ENCODE data around the gene KNCN. TPM values are rescaled to one million over a fixed set of nuclear protein-coding genes. Genes with fewer than 3 reads are reported as not detected.

The KNCN gene
- total RNA-seq (2014; rRNA removed; shearing (Covaris generic)), result not detected in 2 replicates
- not detected in 2 replicates for polyA plus RNA-seq (2015; cell fraction: cytosol; rRNA removed)
- not detected in 2 replicates for polyA plus RNA-seq (2015; cell fraction: nucleus; rRNA removed)

DNA sequence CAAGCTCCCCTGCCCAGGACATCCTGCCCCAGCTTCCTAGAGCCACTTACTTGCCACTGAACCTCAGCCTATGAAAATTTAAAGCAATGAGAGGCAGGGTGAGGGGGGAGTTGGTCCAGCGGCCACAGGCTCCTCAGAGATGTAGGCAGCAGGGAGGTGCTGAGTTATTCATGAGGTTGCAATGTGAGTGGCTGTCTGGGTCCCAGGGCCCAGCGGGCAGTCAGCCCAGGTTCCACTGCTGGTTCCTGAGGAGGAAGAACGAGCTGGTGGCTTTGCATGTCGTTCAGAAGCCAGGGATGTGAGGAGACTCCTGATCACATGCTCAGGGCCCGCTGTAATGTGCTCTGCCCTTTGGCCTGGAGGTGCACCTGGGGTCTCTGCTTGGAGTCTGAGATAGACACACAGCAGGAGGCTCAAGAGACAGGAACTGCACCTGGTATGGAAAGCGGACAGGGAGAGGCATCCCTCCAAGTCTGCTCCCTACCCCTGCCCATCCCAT lies at the start of gene KNCN:
Gene KNCN, minus strand, starts transcription at position 51 of the 499 bp plus-strand sequence. CDS start 432 bp downstream, outside the sequence.
- no peak for DNase-seq (ENCODE audit: low read depth, low spot score)
- in situ Hi-C loops (cut with HindIII; ENCODE audit: low pct_unique_long_range_greater_than_20kb, low sequenced_read_pairs), result no loop called here

DNA sequence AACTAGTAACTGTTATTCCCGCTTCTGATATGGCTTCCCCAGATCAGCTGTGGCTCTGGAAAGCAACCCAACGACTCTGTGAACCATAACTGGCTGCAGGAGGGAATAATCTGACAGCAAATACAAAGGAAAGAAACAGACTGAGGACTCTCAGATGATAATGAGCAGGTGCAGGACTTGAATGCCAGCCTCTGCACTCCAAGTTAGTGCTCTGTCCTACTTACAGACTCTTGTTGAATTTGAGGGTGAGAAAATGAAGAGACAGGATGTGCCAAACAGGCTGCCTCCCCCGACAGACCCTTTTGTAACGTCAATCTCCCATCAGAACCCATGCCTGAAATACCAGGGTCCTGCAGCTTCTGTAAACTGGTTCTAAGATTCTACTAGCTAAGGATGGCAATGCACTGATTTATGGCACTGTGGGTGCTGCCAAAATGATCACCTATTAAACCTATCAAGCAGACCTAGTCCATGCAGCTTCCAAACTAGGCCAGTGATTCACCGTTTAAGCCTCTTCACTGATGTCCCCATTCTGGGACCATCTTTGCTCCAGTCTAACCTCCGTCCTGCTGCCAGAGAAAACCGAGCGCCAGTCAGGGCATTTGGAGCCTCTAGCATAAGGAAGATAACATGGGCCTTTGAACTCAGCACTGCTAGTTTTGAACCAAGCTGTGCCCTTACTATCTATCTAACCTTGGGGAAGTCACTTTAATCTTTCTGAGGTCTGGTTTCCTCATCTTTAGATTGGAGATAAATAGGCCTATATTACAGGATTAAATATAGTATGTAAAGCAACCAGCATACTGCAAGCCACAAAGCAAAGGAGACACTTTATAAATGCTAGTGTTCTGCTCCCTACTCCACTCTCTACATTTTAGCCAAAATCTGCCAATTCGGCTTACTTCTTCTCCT lies 47.9 kb upstream of the KNCN start:
- in situ Hi-C loops (cut with HindIII; ENCODE audit: low pct_unique_long_range_greater_than_20kb, low sequenced_read_pairs), result no loop called here

GRCh38 chr1:46596846-46597245 lies 45.4 kb upstream of the KNCN start:
- in situ Hi-C loops (cut with HindIII; ENCODE audit: low pct_unique_long_range_greater_than_20kb, low sequenced_read_pairs), result no loop called here
- no peak for DNase-seq (ENCODE audit: low read depth, low spot score)

More for the DNA sequence above, 47.9 kb upstream of the KNCN start:
- DNase-seq (ENCODE audit: low read depth, low spot score), result no peak

- in situ Hi-C loops (cut with HindIII; ENCODE audit: low pct_unique_long_range_greater_than_20kb, low sequenced_read_pairs), result no loop called here
- no peak for DNase-seq (ENCODE audit: low read depth, low spot score)
Observed at GRCh38 chr1:46596036-46596435, 44.6 kb upstream of the KNCN start.

DNA sequence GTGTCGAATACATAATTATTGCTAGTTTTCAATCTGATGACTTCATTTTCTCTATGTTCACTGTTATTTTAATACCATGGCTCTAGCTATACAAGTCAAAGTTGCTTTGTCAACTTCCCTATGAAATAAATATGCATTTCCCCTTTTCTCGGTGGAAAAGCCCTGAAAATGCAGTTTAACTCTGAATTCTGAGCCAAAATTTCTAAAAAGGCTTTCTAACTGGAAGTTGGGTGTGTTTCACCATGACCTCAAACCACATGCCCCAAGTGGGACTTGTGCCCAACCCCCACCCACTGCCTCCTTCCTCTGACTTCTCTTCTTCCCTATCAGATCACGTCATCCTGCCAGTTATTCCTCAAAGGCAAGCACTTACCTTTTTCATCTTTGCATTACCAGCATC lies 43.7 kb upstream of the KNCN start:
- in situ Hi-C loops (cut with HindIII; ENCODE audit: low pct_unique_long_range_greater_than_20kb, low sequenced_read_pairs), result no loop called here
- no peak for DNase-seq (ENCODE audit: low read depth, low spot score)

DNA sequence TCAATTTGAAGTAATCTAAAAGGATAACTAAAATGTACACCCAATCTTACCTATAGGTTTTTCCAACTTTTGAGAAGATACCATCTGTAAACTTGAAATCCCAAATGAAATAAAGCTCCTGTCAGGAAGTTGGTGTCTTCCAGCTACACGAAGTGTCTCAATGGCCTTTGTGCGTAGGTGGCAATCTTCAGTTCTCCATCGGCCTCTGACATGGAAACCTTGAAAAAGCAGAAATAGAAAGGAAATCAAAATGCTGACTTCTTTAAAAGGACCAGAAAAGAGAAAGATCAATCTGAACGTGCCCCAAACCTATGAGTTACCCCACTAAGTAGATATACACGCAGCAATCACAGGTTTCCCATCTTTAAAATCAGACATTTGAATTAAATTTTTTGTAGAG lies 42.6 kb upstream of the KNCN start:
- in situ Hi-C loops (cut with HindIII; ENCODE audit: low pct_unique_long_range_greater_than_20kb, low sequenced_read_pairs), result no loop called here
- no peak for DNase-seq (ENCODE audit: low read depth, low spot score)

DNA sequence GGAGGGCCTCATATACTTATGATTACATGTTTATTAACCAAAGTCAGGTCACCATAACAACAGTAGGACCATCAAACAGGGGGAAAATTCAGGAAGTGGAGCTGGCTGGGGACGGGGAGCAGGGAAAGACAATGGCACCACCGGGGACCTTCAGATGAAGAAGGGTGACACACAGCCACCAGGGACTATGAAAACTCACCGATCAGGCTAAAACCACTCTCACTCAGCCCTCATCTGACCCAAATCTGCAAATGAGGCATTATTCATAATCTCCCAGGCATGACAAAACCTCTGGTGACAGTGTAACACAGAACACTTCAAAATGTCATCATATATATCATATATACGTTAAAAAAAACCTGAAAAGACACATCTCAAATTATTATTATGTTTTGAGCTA lies 41.4 kb upstream of the KNCN start:
- no peak for DNase-seq (ENCODE audit: low read depth, low spot score)
- in situ Hi-C loops (cut with HindIII; ENCODE audit: low pct_unique_long_range_greater_than_20kb, low sequenced_read_pairs), result no loop called here

GRCh38 chr1:46589529-46589928 lies 38.1 kb upstream of the KNCN start:
- DNase-seq (ENCODE audit: low read depth, low spot score), result no peak
- in situ Hi-C loops (cut with HindIII; ENCODE audit: low pct_unique_long_range_greater_than_20kb, low sequenced_read_pairs), result no loop called here

GRCh38 chr1:46587069-46587468 lies 35.6 kb upstream of the KNCN start:
- in situ Hi-C loops (cut with HindIII; ENCODE audit: low pct_unique_long_range_greater_than_20kb, low sequenced_read_pairs), result no loop called here
- no peak for DNase-seq (ENCODE audit: low read depth, low spot score)

DNA sequence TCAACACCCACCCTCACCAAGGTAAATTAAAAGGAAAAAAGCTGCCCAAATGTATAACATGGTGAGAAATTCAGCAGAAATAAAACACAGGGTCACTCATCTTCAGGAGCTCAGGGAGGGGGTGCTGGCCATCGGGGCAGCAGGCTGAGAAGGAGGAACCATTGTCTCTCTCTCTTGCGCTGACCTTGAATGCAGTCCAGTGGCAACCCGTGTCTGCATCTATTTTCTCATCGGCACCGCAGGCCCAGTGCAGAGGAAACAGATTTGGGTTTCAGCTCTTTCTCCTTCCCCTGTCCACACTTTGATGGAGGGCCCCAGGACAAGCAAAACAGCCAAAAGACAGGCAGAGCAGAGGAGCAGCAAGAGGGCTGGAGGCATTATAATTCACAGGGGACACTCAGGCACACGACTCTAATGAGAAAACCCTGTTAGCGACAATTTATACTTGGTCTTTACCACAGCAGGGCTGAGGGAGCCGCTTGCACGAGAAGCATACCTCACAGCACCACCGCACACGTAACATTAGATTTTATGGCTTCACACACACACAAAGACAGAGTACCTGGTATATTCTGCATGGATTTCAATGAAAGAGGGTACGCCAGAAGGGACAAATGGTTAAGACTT lies 34.0 kb upstream of the KNCN start:
- in situ Hi-C loops (cut with HindIII; ENCODE audit: low pct_unique_long_range_greater_than_20kb, low sequenced_read_pairs), result no loop called here
- no peak for DNase-seq (ENCODE audit: low read depth, low spot score)

GRCh38 chr1:46583494-46583893 lies 32.0 kb upstream of the KNCN start:
- no peak for DNase-seq (ENCODE audit: low read depth, low spot score)
- in situ Hi-C loops (cut with HindIII; ENCODE audit: low pct_unique_long_range_greater_than_20kb, low sequenced_read_pairs), result no loop called here

- in situ Hi-C loops (cut with HindIII; ENCODE audit: low pct_unique_long_range_greater_than_20kb, low sequenced_read_pairs), result no loop called here
Observed at GRCh38 chr1:46582972-46583371, 31.5 kb upstream of the KNCN start.

GRCh38 chr1:46581681-46582455 lies 30.4 kb upstream of the KNCN start:
- in situ Hi-C loops (cut with HindIII; ENCODE audit: low pct_unique_long_range_greater_than_20kb, low sequenced_read_pairs), result no loop called here
- DNase-seq (ENCODE audit: low read depth, low spot score), result no peak

More at GRCh38 chr1:46582972-46583371, 31.5 kb upstream of the KNCN start:
- no peak for DNase-seq (ENCODE audit: low read depth, low spot score)

DNA sequence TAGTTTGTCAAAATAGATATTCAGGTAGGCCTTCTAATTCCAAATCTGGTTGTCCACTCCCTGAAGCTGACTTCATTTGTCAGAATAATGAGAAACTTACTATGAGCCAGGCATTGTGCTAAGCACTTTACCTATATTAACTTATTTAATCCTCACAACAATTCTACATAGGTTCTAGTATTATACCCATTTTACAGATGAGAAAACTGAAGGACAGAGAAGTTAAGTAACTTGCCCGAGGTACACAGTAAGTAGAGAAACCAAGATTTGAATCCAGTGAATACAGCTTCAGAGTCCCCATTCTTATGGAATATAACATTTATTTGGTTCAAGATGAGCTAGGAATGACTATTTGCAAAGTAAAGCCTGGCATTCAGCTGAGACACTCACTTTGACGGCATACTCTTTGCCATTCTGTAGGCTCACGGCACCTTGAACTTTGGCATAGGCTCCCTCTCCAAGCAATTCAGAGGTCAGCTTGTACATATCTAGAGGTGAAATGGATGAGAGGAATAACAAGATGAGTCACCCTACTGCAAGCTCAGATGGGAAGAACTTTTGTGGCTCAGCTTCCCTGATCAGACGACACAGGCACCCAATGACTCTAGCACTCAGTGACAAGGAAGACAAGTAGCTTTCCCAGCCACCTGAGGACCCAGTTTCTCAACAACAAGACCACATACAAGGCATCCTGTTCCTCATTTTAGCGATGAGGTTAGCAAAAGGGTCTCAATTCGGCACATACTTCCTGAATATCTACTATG lies 28.9 kb upstream of the KNCN start:
- no peak for DNase-seq (ENCODE audit: low read depth, low spot score)
- in situ Hi-C loops (cut with HindIII; ENCODE audit: low pct_unique_long_range_greater_than_20kb, low sequenced_read_pairs), result no loop called here

GRCh38 chr1:46577671-46578070 lies 26.2 kb upstream of the KNCN start:
- no peak for DNase-seq (ENCODE audit: low read depth, low spot score)
- in situ Hi-C loops (cut with HindIII; ENCODE audit: low pct_unique_long_range_greater_than_20kb, low sequenced_read_pairs), result no loop called here

DNA sequence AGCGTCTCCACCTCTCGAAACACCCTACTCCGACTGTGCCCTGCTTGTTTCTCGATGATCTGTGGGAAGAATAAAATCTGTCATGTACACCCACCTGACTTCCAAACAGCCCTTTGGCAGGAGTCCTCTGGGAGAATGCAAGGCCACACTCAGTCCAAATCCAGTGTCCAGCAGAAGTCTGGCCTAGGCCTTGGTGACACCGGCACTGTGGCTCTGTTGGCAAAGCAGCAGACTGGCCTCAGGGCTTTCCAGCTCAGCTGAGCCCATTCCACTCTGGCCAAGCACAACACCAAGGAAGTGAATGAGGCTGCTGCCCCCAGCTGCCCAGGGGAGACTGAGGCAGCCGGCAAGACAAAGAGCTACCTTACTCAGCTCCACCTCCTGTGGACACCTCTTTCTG lies 25.1 kb upstream of the KNCN start:
- in situ Hi-C loops (cut with HindIII; ENCODE audit: low pct_unique_long_range_greater_than_20kb, low sequenced_read_pairs), result no loop called here

DNA sequence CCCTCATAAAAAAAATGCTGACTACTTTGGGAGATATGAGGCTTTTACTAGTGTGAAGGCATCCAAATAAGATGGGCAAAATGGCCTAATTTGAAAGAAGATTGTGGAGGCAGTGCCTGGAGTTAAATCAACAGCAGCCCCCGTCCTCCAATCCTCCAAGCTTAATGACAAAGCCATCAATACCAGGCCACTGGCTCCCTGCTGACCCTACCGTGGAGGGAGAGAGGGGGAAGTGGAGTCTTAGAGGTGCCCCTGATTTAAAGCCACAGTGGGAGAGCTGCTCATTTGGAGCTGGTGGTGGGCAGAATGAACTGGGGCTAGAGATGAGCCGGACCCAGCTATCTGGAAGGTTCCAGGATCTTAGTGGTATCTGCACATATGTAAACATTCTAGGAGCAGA lies 24.3 kb upstream of the KNCN start:
- DNase-seq (ENCODE audit: low read depth, low spot score), result no peak
- in situ Hi-C loops (cut with HindIII; ENCODE audit: low pct_unique_long_range_greater_than_20kb, low sequenced_read_pairs), result no loop called here

More for the DNA sequence above, 25.1 kb upstream of the KNCN start:
- DNase-seq (ENCODE audit: low read depth, low spot score), result no peak
